VCaP (cell line): Measurements from ENCODE around the gene POLA1.

Experiments
- H3K27ac ChIP-seq: fragments of 450-650 bp; 2 replicates; pipeline ENCODE4 v1.5.1; 2017
- CTCF ChIP-seq: fragments of 450-650 bp; conservative IDR thresholded peaks from 2 replicates; pipeline ENCODE4 v1.5.1; 2017; ENCODE audit warnings: mild to moderate bottlenecking, moderate library complexity

The POLA1 gene

GRCh38 chrX:24672701-24673190, 21.0 kb upstream of the POLA1 start:
- H3K27ac ChIP-seq = no peak overlapping the region
- no peak for TF ChIP-seq CTCF

GRCh38 chrX:24673424-24673823, 20.3 kb upstream of the POLA1 start:
- no peak overlapping the region for H3K27ac ChIP-seq
- TF ChIP-seq CTCF = no peak

GRCh38 chrX:24676403-24677024, 17.2 kb upstream of the POLA1 start:
- peak; percentile 70 for TF ChIP-seq CTCF
- no peak overlapping the region for H3K27ac ChIP-seq

- no peak for TF ChIP-seq CTCF
- no peak overlapping the region for H3K27ac ChIP-seq
Measured at GRCh38 chrX:24682739-24683432, 10.8 kb upstream of the POLA1 start.

GRCh38 chrX:24684048-24684447, 9.7 kb upstream of the POLA1 start:
- TF ChIP-seq CTCF = no peak
- no peak overlapping the region for H3K27ac ChIP-seq

- no peak overlapping the region for H3K27ac ChIP-seq
- no peak for TF ChIP-seq CTCF
Measured at GRCh38 chrX:24692305-24692704, 1.4 kb upstream of the POLA1 start.

GRCh38 chrX:24694825-24695224, 1.1 kb downstream of the POLA1 start:
- TF ChIP-seq CTCF = no peak
- no peak overlapping the region for H3K27ac ChIP-seq
